Trophoblast cell (in vitro differentiated cells and primary cell): ENCODE measurements around the gene QSOX2.

Experiments used
- DNase-seq, 2 donors: peaks; one replicate each; pipeline ENCODE4 v3.0.0-alpha.2; 2016
- H2AFZ ChIP-seq: 2 replicates; pipeline ENCODE4 v1.6.1; 2013; ENCODE audit warnings: low read length, moderate library complexity, mild to moderate bottlenecking; ENCODE audit not compliant: insufficient read depth, poor library complexity
- H2AK5ac ChIP-seq: 2 replicates; pipeline ENCODE4 v1.6.1; 2013; ENCODE audit warnings: mild to moderate bottlenecking, low read length
- H2BK120ac ChIP-seq: 2 replicates; pipeline ENCODE4 v1.6.1; 2013; ENCODE audit warnings: low read length, mild to moderate bottlenecking, moderate library complexity; ENCODE audit not compliant: insufficient read depth, poor library complexity
- H2BK12ac ChIP-seq: 2 replicates; pipeline ENCODE4 v1.6.1; 2013; ENCODE audit warnings: mild to moderate bottlenecking, low read length, moderate library complexity
- H2BK5ac ChIP-seq: 2 replicates; pipeline ENCODE4 v1.6.1; 2013; ENCODE audit warnings: low read length, low read depth, moderate library complexity, mild to moderate bottlenecking; ENCODE audit not compliant: poor library complexity
- H3K14ac ChIP-seq: 2 replicates; pipeline ENCODE4 v1.6.1; 2013; ENCODE audit warnings: mild to moderate bottlenecking, low read length
- H3K18ac ChIP-seq: 2 replicates; pipeline ENCODE4 v1.6.1; 2013; ENCODE audit warnings: mild to moderate bottlenecking, low read length
- H3K23ac ChIP-seq: 2 replicates; pipeline ENCODE4 v1.6.1; 2013; ENCODE audit warnings: low read length
- H3K27ac ChIP-seq: 2 replicates; pipeline ENCODE4 v1.5.1; 2013; ENCODE audit warnings: low read depth, mild to moderate bottlenecking, inconsistent platforms, low read length, moderate library complexity
- H3K27me3 ChIP-seq: 2 replicates; pipeline ENCODE4 v1.6.1; 2013; ENCODE audit warnings: inconsistent platforms, mild to moderate bottlenecking, low read length, moderate library complexity; ENCODE audit not compliant: insufficient read depth
- H3K36me3 ChIP-seq, 2 experiments: 1 replicate in 1 of 2; 2 replicates in 1 of 2; pipeline ENCODE4 v1.6.1; 2013; ENCODE audit warnings: low read length in 2 of 2, mild to moderate bottlenecking in 2 of 2, moderate library complexity in 1 of 2; ENCODE audit not compliant: insufficient read depth in 2 of 2, control insufficient read depth in 1 of 2
- H3K4ac ChIP-seq: 2 replicates; pipeline ENCODE4 v1.6.1; 2013; ENCODE audit warnings: low read depth, mild to moderate bottlenecking, low read length, moderate library complexity
- H3K4me1 ChIP-seq, 2 experiments: 1 replicate in 1 of 2; 2 replicates in 1 of 2; pipeline ENCODE4 v1.6.1; 2013; ENCODE audit warnings: low read length in 2 of 2, mild to moderate bottlenecking in 2 of 2, moderate library complexity in 1 of 2; ENCODE audit not compliant: insufficient read depth in 2 of 2, control insufficient read depth in 1 of 2
- H3K4me2 ChIP-seq: 2 replicates; pipeline ENCODE4 v1.6.1; 2013; ENCODE audit warnings: inconsistent platforms, mild to moderate bottlenecking, low read length, moderate library complexity
- H3K4me3 ChIP-seq: 2 replicates; pipeline ENCODE4 v1.5.1; 2013; ENCODE audit warnings: mild to moderate bottlenecking, low read depth, low read length, inconsistent platforms
- H3K79me1 ChIP-seq: one replicate; pipeline ENCODE4 v1.6.1; 2013; ENCODE audit warnings: low read length
- H3K79me2 ChIP-seq: 2 replicates; pipeline ENCODE4 v1.6.1; 2013; ENCODE audit warnings: low read length, mild to moderate bottlenecking; ENCODE audit not compliant: control insufficient read depth, insufficient read depth, poor library complexity
- H3K9ac ChIP-seq: 2 replicates; pipeline ENCODE4 v1.6.1; 2013; ENCODE audit warnings: mild to moderate bottlenecking, low read length
- H3K9me3 ChIP-seq: 2 replicates; pipeline ENCODE4 v1.6.1; 2013; ENCODE audit warnings: low read depth, mild to moderate bottlenecking, control low read depth, inconsistent platforms, low read length; ENCODE audit not compliant: insufficient read depth
- H4K12ac ChIP-seq: 2 replicates; pipeline ENCODE4 v1.6.1; 2013; ENCODE audit warnings: low read depth, mild to moderate bottlenecking, low read length, moderate library complexity
- H4K8ac ChIP-seq: 2 replicates; pipeline ENCODE4 v1.6.1; 2013; ENCODE audit warnings: low read depth, mild to moderate bottlenecking, low read length, moderate library complexity
- H4K91ac ChIP-seq: one replicate; pipeline ENCODE4 v1.6.1; 2013; ENCODE audit warnings: low read depth, mild to moderate bottlenecking, low read length, moderate library complexity
- WGBS: extraction: QIAGEN DNeasy Blood & Tissue Kit; methylation state at CpG from one replicate; pipeline ENCODE4 v1.1.7; 2013; ENCODE audit warnings: missing lambda C conversion rate; ENCODE audit not compliant: insufficient read length, insufficient coverage; ENCODE audit errors: extremely low coverage; 5-methylcytosine and 5-hydroxymethylcytosine counted together

The QSOX2 gene

DNA sequence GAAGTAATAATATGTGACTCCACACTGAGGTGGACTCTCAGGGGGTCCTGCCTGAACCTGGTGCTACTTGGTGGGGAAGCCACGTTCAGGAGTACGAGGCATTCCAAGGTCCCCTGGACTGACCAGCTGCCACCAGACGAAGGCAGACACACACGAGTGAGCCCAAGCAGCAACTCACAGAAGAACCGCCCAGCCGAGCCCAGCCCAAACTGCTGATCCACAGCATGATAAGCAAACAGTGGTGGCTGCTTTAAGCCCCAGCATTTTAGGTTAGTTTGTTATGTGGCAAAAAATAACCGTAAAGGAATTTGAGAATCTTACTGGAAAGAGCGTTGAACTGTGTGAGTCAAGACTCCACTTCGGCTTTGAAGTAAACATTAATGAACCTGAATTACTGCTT is 31.9 kb downstream of the QSOX2 start:
- Histone ChIP-seq H3K79me2 (no peaks in the 10 kb centered on the region), H2BK120ac (no peak overlapping the region), H3K4ac (no peak overlapping the region), H3K27me3 (no peaks in the 10 kb centered on the region), H3K4me2 (no peak overlapping the region), H3K4me3 (no peak overlapping the region), H3K4me1 (no peaks in the 10 kb centered on the region), H3K27ac (no peak overlapping the region), H3K14ac (no peak overlapping the region), H3K9me3 (peaks cover 3% of the 10 kb centered on the region), H4K8ac (no peak overlapping the region), H4K91ac (no peak overlapping the region), H2BK5ac (no peak overlapping the region), H3K36me3 (peaks cover 11 to 14% of the 10 kb centered on the region in 2 experiments), H3K23ac (no peak overlapping the region), H3K18ac (no peak overlapping the region), H3K9ac (no peak overlapping the region), H4K12ac (no peak overlapping the region), H2AK5ac (no peak overlapping the region), H3K79me1 (no peaks in the 10 kb centered on the region), H2AFZ (no peak overlapping the region), H2BK12ac (no peak overlapping the region)
- no peak for DNase-seq
- no CpG with 5 or more reads among the region's 9 CpGs for WGBS

DNA sequence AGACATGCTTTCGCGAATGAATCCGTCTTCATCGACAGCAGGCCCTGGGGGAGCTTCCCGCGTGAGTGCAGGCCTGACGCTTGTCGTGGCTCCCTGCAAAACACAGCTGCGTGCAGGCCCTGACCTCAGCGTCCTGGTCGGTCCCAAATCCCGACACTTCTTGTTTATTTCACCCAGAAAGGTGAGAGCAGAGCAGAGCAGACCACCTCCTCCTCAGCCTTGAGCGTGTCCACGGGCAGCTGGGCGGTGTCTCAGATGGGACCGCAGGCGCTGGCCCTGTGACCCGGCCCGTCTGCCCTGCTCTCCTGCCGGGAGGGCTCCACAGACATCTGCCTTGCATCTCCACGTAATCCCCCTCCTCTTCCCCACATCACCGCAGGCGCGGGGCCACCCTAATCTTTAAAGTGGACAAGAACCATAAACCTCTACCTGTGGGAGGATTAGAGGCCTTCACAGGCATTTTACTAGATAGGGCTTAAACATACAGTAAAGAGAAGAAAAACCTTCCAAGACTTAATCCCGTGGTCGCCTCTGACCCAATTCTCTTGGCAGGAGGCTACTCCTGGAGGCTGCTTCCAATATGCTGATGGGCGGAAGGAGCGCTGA is 33.2 kb downstream of the QSOX2 start:
- no peak overlapping the region for H4K91ac ChIP-seq
- no peak overlapping the region for H3K4me2 ChIP-seq
- H3K4ac ChIP-seq: no peak overlapping the region
- H3K27ac ChIP-seq: no peak overlapping the region
- no peak overlapping the region for H3K18ac ChIP-seq
- H3K14ac ChIP-seq: no peak overlapping the region
- H2BK5ac ChIP-seq: no peak overlapping the region
- no peak overlapping the region for H3K9ac ChIP-seq
- peaks cover 3% of the 10 kb centered on the region for H3K9me3 ChIP-seq
- no peak overlapping the region for H4K8ac ChIP-seq
- H3K79me1 ChIP-seq: no peaks in the 10 kb centered on the region
- no peak overlapping the region for H3K23ac ChIP-seq
- no peak overlapping the region for H2AK5ac ChIP-seq
- H3K36me3 ChIP-seq: peaks cover 11 to 13% of the 10 kb centered on the region in 2 experiments
- WGBS: no CpG with 5 or more reads among the region's 28 CpGs
- no peak overlapping the region for H2AFZ ChIP-seq
- no peak overlapping the region for H4K12ac ChIP-seq
- H2BK12ac ChIP-seq: no peak overlapping the region
- H2BK120ac ChIP-seq: no peak overlapping the region
- no peaks in the 10 kb centered on the region for H3K4me1 ChIP-seq
- no peak overlapping the region for H3K4me3 ChIP-seq
- no peaks in the 10 kb centered on the region for H3K79me2 ChIP-seq
- no peaks in the 10 kb centered on the region for H3K27me3 ChIP-seq
- no peak for DNase-seq

DNA sequence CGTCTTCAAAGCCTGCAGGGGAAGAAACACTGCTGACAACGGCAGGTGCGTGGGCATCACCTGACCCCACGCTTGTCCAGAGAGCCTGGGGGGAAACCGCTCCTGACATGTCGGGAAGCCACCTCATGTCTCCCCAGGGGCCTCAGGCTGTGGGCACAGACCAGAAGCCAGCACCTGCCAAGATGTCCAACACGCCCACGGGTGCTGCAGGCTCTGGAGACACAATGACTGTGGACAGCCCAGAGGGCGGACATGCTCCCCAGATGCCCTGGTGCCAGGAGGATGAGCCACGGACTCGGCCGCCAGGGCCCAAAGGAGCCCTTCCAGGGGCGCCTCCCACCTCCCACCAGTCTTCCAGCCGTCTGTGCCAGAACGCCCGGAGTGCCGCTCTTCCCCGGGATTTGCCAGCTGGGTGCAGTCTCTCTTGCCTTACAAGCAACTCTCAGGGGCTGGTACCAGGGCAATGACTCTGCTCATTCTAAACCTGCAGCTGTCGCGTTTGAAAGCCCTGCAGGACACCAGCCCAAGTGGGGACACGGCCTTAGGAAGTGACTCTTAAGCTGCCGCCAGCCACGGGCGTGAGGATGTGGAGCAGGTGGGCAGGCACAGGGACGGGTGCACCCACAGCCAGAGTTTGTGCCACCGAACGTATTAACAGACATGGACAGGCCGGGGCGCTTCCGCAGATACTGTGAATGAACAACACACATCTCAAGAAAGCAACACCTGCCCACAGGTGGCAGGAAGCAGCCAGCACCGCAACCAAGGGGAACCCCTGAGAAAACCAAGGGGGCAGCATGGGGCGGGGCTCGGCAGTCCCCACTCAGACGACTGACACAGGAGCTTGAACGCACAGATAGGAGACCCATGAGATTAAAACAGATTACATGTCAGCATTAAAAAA is 33.9 kb downstream of the QSOX2 start:
- Histone ChIP-seq H2BK120ac (no peak overlapping the region), H3K4me3 (no peak overlapping the region), H3K18ac (no peak overlapping the region), H2AFZ (no peak overlapping the region), H3K9ac (no peak overlapping the region), H3K23ac (no peak overlapping the region), H3K27ac (no peak overlapping the region), H4K8ac (no peak overlapping the region), H2BK5ac (no peak overlapping the region), H3K4me1 (no peaks in the 10 kb centered on the region), H4K91ac (no peak overlapping the region), H3K9me3 (peaks cover 3% of the 10 kb centered on the region), H3K14ac (no peak overlapping the region), H4K12ac (no peak overlapping the region), H3K79me1 (no peaks in the 10 kb centered on the region), H2AK5ac (no peak overlapping the region), H3K4me2 (no peak overlapping the region), H3K36me3 (peaks cover 11 to 13% of the 10 kb centered on the region in 2 experiments), H3K27me3 (no peaks in the 10 kb centered on the region), H3K4ac (no peak overlapping the region), H2BK12ac (no peak overlapping the region), H3K79me2 (no peaks in the 10 kb centered on the region)
- DNase-seq: no peak
- WGBS: no CpG with 5 or more reads among the region's 35 CpGs

DNA sequence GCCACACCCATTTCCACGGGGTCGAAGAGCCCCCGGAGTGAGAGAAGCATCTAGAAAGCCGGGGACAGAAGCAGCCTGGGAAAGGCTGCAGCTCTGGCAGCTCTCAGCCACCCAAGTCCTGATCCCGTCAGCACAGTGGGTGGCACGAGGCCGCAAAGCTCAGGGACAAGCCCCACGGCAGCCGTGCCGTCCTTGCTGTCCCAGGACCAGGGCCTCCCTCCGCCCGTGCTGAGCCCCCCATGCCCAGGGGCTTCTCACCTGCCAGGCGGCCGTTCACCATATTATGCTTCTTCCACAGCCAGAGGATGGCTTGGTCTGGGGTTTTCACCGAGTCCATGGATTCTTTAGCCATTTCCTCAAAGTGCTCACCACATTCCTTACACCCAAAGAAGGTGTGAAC is 34.6 kb downstream of the QSOX2 start:
- H3K79me1 ChIP-seq: no peaks in the 10 kb centered on the region
- no peak overlapping the region for H3K9ac ChIP-seq
- no peak overlapping the region for H4K12ac ChIP-seq
- no peak overlapping the region for H3K4me3 ChIP-seq
- no peak overlapping the region for H2AK5ac ChIP-seq
- H3K4me1 ChIP-seq: no peaks in the 10 kb centered on the region
- H3K4ac ChIP-seq: no peak overlapping the region
- no peak overlapping the region for H3K14ac ChIP-seq
- H3K79me2 ChIP-seq: no peaks in the 10 kb centered on the region
- peaks cover 3% of the 10 kb centered on the region for H3K9me3 ChIP-seq
- no peak overlapping the region for H2BK5ac ChIP-seq
- no peak overlapping the region for H4K8ac ChIP-seq
- H4K91ac ChIP-seq: no peak overlapping the region
- H3K23ac ChIP-seq: no peak overlapping the region
- WGBS: no CpG with 5 or more reads among the region's 15 CpGs
- no peak overlapping the region for H3K18ac ChIP-seq
- no peak overlapping the region for H3K4me2 ChIP-seq
- peaks cover under 1% of the 10 kb centered on the region for H3K27me3 ChIP-seq
- DNase-seq: no peak
- no peak overlapping the region for H2BK12ac ChIP-seq
- H3K27ac ChIP-seq: no peak overlapping the region
- H3K36me3 ChIP-seq: peaks cover 7 to 10% of the 10 kb centered on the region in 2 experiments
- H2AFZ ChIP-seq: no peak overlapping the region
- H2BK120ac ChIP-seq: no peak overlapping the region
